Panc1 (cell line): ENCODE results near the gene RAPGEF1.

Experiments used
- CTCF ChIP-seq: fragments of 450-650 bp; IDR thresholded peaks from 2 replicates; pipeline ENCODE4 v1.5.1; 2017; ENCODE audit warnings: mild to moderate bottlenecking
- POLR2AphosphoS5 ChIP-seq: IDR thresholded peaks from 2 replicates; pipeline ENCODE4 v1.6.1; 2012; ENCODE audit warnings: mild to moderate bottlenecking, low read depth, low read length, moderate library complexity
- TCF7L2 ChIP-seq: IDR thresholded peaks from 2 replicates; pipeline ENCODE4 v1.6.1; 2011; ENCODE audit warnings: mild to moderate bottlenecking, low read depth, low read length, inconsistent platforms

- TF ChIP-seq CTCF: no peak
- TF ChIP-seq POLR2AphosphoS5: no peak
- TF ChIP-seq TCF7L2: no peak
Measured at GRCh38 chr9:131585375-131585774, 154.5 kb downstream of the RAPGEF1 start.
